Measurements from ENCODE around the gene USP3. TPM values are rescaled to one million over a fixed set of nuclear protein-coding genes. Genes with fewer than 3 reads are reported as not detected.

The USP3 gene
- 38.9 and 46.3 TPM in 2 replicates for total RNA-seq

GRCh38 chr15:63504247-63504978, at the start of gene USP3:
USP3 (plus strand) TSS chr15:63504593; CDS start chr15:63504740, 147 bp downstream.
- no peaks in the 10 kb centered on the region for H3K27me3 ChIP-seq (ENCODE audit: control insufficient read depth, insufficient read depth, low read length)
- H3K4me3 ChIP-seq (ENCODE audit: low read depth, low read length) = peak within 1 kb of the TSS; percentile 69
- DNase-seq (ENCODE audit: low read depth) = no peak
- no peaks in the 10 kb centered on the region for H3K36me3 ChIP-seq (ENCODE audit: control insufficient read depth, insufficient read depth, low read length)
- TF ChIP-seq, protein P1, sequence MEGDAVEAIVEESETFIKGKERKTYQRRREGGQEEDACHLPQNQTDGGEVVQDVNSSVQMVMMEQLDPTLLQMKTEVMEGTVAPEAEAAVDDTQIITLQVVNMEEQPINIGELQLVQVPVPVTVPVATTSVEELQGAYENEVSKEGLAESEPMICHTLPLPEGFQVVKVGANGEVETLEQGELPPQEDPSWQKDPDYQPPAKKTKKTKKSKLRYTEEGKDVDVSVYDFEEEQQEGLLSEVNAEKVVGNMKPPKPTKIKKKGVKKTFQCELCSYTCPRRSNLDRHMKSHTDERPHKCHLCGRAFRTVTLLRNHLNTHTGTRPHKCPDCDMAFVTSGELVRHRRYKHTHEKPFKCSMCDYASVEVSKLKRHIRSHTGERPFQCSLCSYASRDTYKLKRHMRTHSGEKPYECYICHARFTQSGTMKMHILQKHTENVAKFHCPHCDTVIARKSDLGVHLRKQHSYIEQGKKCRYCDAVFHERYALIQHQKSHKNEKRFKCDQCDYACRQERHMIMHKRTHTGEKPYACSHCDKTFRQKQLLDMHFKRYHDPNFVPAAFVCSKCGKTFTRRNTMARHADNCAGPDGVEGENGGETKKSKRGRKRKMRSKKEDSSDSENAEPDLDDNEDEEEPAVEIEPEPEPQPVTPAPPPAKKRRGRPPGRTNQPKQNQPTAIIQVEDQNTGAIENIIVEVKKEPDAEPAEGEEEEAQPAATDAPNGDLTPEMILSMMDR (IDR thresholded peaks at IDR 0.05; ENCODE audit: insufficient read depth, low read length, poor library complexity, severe bottlenecking) = peak; percentile 17

DNA sequence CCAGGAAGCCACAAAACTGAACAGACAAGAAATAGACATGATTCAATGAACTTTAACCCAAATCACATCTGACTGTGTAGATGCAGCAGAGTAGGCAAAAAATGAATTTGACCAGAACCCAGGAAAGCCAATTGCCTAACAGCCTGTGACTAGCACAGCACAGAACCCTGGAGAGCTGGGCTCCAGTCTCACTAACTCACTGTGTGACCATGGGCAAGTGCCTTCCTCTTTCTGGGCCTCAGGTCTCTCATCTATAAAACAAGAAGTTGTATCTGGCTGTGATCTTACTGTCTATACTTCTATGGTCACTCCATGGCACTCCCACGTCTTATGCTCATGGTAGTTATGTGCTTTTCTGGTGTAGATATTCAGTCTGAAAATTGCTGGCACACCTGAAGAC, 48.1 kb upstream of the USP3 start:
- Histone ChIP-seq H3K4me3 (ENCODE audit: low read depth, low read length) (no peak overlapping the region), H3K27me3 (ENCODE audit: control insufficient read depth, insufficient read depth, low read length) (no peaks in the 10 kb centered on the region), H3K36me3 (ENCODE audit: control insufficient read depth, insufficient read depth, low read length) (no peaks in the 10 kb centered on the region)
- TF ChIP-seq, protein P1 (IDR thresholded peaks at IDR 0.05; ENCODE audit: insufficient read depth, low read length, poor library complexity, severe bottlenecking) = no peak
- no peak for DNase-seq (ENCODE audit: low read depth)

- DNase-seq (ENCODE audit: low read depth) = no peak
- TF ChIP-seq, protein P1 (IDR thresholded peaks at IDR 0.05; ENCODE audit: insufficient read depth, low read length, poor library complexity, severe bottlenecking) = no peak
- H3K36me3 ChIP-seq (ENCODE audit: control insufficient read depth, insufficient read depth, low read length) = no peaks in the 10 kb centered on the region
- H3K27me3 ChIP-seq (ENCODE audit: control insufficient read depth, insufficient read depth, low read length) = no peaks in the 10 kb centered on the region
- H3K4me3 ChIP-seq (ENCODE audit: low read depth, low read length) = no peak overlapping the region
Observed at GRCh38 chr15:63457379-63457778, 47.0 kb upstream of the USP3 start.

GRCh38 chr15:63458026-63458425, 46.4 kb upstream of the USP3 start:
- TF ChIP-seq, protein P1 (IDR thresholded peaks at IDR 0.05; ENCODE audit: insufficient read depth, low read length, poor library complexity, severe bottlenecking) = no peak
- DNase-seq (ENCODE audit: low read depth) = no peak
- H3K36me3 ChIP-seq (ENCODE audit: control insufficient read depth, insufficient read depth, low read length) = no peaks in the 10 kb centered on the region
- no peaks in the 10 kb centered on the region for H3K27me3 ChIP-seq (ENCODE audit: control insufficient read depth, insufficient read depth, low read length)
- H3K4me3 ChIP-seq (ENCODE audit: low read depth, low read length) = no peak overlapping the region

- Histone ChIP-seq H3K4me3 (ENCODE audit: low read depth, low read length) (no peak overlapping the region), H3K36me3 (ENCODE audit: control insufficient read depth, insufficient read depth, low read length) (no peaks in the 10 kb centered on the region), H3K27me3 (ENCODE audit: control insufficient read depth, insufficient read depth, low read length) (no peaks in the 10 kb centered on the region)
- DNase-seq (ENCODE audit: low read depth) = no peak
- TF ChIP-seq, protein P1 (IDR thresholded peaks at IDR 0.05; ENCODE audit: insufficient read depth, low read length, poor library complexity, severe bottlenecking) = no peak
Observed at GRCh38 chr15:63458794-63459395, 45.5 kb upstream of the USP3 start.
